PC-9 (cell line): Measurements from ENCODE around the gene XRCC2.

Experiments used
- CTCF ChIP-seq: fragments of 200-600 bp; sonication (generic); conservative IDR thresholded peaks from 2 replicates; pipeline ENCODE4 v1.6.1; 2017; ENCODE audit warnings: mixed run types, antibody characterized with exemption, mild to moderate bottlenecking, moderate library complexity
- EZH2 ChIP-seq: fragments of 200-600 bp; sonication (generic); IDR thresholded peaks from 2 replicates; pipeline ENCODE4 v1.8.0; 2017; ENCODE audit warnings: antibody characterized with exemption, low read depth

DNA sequence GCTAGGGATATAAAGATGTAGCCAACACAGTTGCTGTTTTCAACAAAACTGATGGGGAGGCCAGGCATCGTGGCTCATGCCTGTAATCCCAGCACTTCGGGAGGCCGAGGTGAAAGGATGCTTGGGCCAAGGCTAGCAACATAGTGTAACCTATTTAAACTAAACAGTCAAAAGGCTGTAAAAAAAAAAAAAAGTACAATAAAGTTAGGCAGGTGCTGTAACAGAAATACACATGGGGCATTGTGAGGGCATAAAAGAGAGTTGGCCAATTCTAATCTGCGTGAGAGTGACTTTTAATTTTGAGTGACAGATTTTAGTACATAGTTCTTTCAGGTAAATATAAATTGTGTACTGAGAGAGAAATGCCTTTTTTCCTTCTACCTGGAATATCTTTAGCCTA is 6.2 kb downstream of the XRCC2 start:
- TF ChIP-seq CTCF (no peak), EZH2 (no peak)
